ENCODE results near the gene STAT5B. TPM values are rescaled to one million over a fixed set of nuclear protein-coding genes. Genes with fewer than 3 reads are reported as not detected.
A peak's percentile ranks its signal among the peaks of the same experiment; 100 is the strongest.

STAT5B gene
- total and polyA plus RNA-seq, 5 donors = 19.7 to 46.3 (median 40.0) TPM

- Histone ChIP-seq H3K27me3 (ENCODE audit: control insufficient read depth, insufficient read depth) (no peaks in the 10 kb centered on the region), H3K9me3 (ENCODE audit: control insufficient read depth, low read length) (no peaks in the 10 kb centered on the region), H3K4me3 (ENCODE audit: low read length) (no peak overlapping the region), H3K4me1 (ENCODE audit: control insufficient read depth, insufficient read depth, low read length) (no peaks in the 10 kb centered on the region), H3K27ac (ENCODE audit: low read length) (no peak overlapping the region)
- intact Hi-C loops (cut with DNase I) = no loop called here
- DNase-seq (peak in 1 of 3 donors; percentile 11), ATAC-seq (no peak)
- 77% methylated on average over 14 of the region's 14 CpGs for WGBS
Measured at GRCh38 chr17:42174126-42174783, 101.9 kb downstream of the STAT5B start.

DNA sequence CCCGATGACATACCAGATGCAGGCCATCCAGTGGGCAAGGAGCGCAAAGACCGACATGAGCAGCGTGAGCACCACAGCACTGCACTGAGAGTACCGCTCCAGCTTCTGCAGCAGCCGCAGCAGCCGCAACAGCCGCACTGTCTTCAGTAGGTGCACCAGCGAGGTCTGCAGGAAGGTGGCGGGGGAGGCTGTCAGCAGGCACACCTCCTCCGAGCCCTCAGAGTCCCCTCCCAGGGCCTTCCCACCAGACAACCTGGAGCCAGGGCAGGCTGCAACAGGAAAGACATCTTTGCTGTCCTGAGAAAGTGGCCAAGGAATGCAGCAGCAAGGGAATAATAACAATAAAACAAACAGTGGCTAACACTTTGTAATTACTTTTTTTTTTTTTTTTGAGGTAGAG lies 104.4 kb downstream of the STAT5B start:
- 45% methylated on average over 11 of the region's 11 CpGs for WGBS
- intact Hi-C loops (cut with DNase I) = no loop called here
- DNase-seq (peak in 1 of 3 donors; percentile 8), ATAC-seq (no peak)
- no peak overlapping the region for H3K27ac ChIP-seq (ENCODE audit: low read length)
- H3K4me1 ChIP-seq (ENCODE audit: control insufficient read depth, insufficient read depth, low read length) = no peaks in the 10 kb centered on the region
- no peaks in the 10 kb centered on the region for H3K27me3 ChIP-seq (ENCODE audit: control insufficient read depth, insufficient read depth)
- H3K9me3 ChIP-seq (ENCODE audit: control insufficient read depth, low read length) = no peaks in the 10 kb centered on the region
- no peak overlapping the region for H3K4me3 ChIP-seq (ENCODE audit: low read length)

DNA sequence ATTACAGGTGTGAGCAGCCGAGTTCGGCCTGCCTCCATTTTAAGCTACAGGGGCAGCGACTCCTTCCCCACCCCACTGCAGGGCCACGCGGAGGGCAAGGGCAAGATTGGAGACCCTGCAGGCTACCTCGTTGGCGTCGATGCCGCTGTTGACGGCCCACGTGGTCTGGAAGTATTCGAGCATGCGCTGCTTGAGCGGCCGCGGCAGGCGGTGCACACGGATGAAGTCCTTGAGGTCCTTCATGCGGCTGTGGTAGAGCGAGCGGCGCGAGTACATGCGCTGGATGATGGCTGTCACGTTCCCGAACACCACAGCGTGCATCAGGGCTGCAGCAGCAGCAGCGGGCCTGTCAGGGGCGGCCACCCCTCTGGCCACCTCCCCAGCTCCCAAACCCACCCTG lies 106.8 kb downstream of the STAT5B start:
- H3K27me3 ChIP-seq (ENCODE audit: control insufficient read depth, insufficient read depth) = no peaks in the 10 kb centered on the region
- H3K27ac ChIP-seq (ENCODE audit: low read length) = no peak overlapping the region
- DNase-seq (peak in 1 of 3 donors; percentile 35), ATAC-seq (no peak)
- H3K9me3 ChIP-seq (ENCODE audit: control insufficient read depth, low read length) = no peaks in the 10 kb centered on the region
- 92% methylated on average over 29 of the region's 29 CpGs for WGBS
- H3K4me3 ChIP-seq (ENCODE audit: low read length) = no peak overlapping the region
- intact Hi-C loops (cut with DNase I) = no loop called here
- no peaks in the 10 kb centered on the region for H3K4me1 ChIP-seq (ENCODE audit: control insufficient read depth, insufficient read depth, low read length)

DNA sequence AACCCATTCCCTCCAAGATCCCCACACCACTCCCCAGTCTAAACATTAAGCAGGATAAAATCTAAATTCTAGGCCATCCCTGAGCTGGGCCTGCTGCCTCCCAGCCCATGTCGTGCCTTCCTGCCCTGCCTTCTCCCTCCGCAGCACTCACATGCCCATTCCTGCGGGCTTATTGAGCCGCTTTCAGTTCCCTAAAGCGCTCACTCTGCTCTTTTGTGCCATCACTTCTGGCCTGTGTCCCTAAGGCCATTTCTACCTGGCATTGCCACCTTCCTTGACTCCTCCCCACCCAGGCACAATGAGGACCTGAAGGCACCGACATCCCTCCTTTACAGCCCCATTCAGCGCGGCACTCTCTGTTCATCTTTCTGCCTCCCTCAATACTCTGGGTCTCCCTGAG lies 108.4 kb downstream of the STAT5B start:
- intact Hi-C loops (cut with DNase I) = no loop called here
- Histone ChIP-seq H3K4me3 (ENCODE audit: low read length) (no peak overlapping the region), H3K27ac (ENCODE audit: low read length) (no peak overlapping the region), H3K4me1 (ENCODE audit: control insufficient read depth, insufficient read depth, low read length) (no peaks in the 10 kb centered on the region), H3K27me3 (ENCODE audit: control insufficient read depth, insufficient read depth) (no peaks in the 10 kb centered on the region), H3K9me3 (ENCODE audit: control insufficient read depth, low read length) (no peaks in the 10 kb centered on the region)
- 91% methylated on average over 8 of the region's 8 CpGs for WGBS
- ATAC-seq (no peak), DNase-seq (peak in 1 of 3 donors; percentile 29)

DNA sequence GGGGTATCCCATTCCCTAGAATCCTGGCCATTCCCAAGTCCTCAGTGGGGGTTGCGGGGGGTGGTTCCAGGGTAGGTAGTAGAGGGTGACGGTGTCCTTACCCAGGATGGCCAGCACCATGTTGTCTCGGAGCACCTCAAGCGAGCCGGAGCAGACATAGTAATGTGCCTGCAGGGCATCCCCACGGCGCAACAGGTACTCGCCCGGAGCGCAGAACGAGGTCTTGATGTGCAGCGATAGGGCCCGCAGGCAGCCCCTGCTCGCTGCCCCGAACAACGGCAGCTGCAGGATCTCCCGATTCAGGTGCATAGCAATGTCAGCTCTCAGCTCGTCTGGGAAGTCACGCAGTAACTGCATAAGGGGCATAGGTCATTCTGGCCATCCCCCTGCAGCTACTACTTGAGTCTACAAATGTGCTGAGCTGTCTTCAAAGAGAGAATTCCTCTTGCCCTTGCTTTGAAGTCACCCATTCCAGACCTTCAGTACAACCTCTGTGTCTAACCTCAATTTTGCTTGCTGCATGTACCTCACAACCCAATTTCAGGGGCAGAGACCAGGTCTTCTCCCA lies 109.9 kb downstream of the STAT5B start:
- DNase-seq (peak in 1 of 3 donors; percentile 36), ATAC-seq (no peak)
- Histone ChIP-seq H3K27me3 (ENCODE audit: control insufficient read depth, insufficient read depth) (no peaks in the 10 kb centered on the region), H3K4me1 (ENCODE audit: control insufficient read depth, insufficient read depth, low read length) (no peaks in the 10 kb centered on the region), H3K9me3 (ENCODE audit: control insufficient read depth, low read length) (no peaks in the 10 kb centered on the region), H3K4me3 (ENCODE audit: low read length) (no peak overlapping the region), H3K27ac (ENCODE audit: low read length) (no peak overlapping the region)
- 93% methylated on average over 19 of the region's 19 CpGs for WGBS
- intact Hi-C loops (cut with DNase I) = no loop called here

- Histone ChIP-seq H3K4me1 (ENCODE audit: control insufficient read depth, insufficient read depth, low read length) (no peaks in the 10 kb centered on the region), H3K4me3 (ENCODE audit: low read length) (no peak overlapping the region), H3K27me3 (ENCODE audit: control insufficient read depth, insufficient read depth) (no peaks in the 10 kb centered on the region), H3K9me3 (ENCODE audit: control insufficient read depth, low read length) (no peaks in the 10 kb centered on the region), H3K27ac (ENCODE audit: low read length) (no peak overlapping the region)
- DNase-seq (no peak), ATAC-seq (no peak)
- WGBS = 83% methylated on average over 6 of the region's 6 CpGs
- intact Hi-C loops (cut with DNase I) = no loop called here
Measured at GRCh38 chr17:42165751-42166150, 110.4 kb downstream of the STAT5B start.

DNA sequence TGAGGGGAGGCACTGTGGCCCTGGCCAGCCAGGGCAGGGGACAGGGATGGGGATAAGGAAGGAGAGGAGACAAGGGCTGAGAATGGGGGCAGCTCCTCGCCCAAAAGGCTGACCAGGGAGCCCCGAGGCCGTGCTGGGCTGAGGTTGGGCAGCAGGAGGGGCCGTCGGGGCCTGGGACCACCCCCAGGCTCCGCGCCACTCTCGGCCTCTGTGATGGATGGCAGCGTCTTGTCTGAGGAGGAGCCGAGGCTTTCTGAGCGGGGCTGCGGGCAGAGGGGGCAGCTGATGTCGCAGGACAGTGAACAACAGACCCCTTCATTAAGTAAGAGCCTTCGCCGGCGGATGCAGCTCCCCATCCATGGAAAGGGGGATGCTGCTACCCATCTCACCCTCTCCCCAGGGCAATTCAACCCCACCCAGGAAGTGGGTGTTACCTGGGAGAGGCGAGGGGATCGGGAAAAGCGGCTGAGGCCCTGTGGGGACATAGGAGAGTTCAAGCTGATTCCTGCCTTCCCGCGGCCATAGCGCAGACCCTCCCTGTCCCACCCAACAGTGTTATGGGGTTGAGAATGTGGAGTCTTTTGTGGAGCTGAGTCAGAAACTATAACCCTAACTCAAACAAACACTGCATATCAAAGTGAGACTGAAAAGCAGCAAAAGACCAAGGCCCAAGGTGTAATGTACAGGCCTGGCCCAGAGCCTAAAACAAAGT lies 112.3 kb downstream of the STAT5B start:
- ATAC-seq = peak in 1 of 2 donors; percentile 5
- peak in 1 of 3 donors; percentile 37 for DNase-seq
- H3K9me3 ChIP-seq (ENCODE audit: control insufficient read depth, low read length) = no peaks in the 10 kb centered on the region
- WGBS = 59% methylated on average over 22 of the region's 22 CpGs
- H3K4me1 ChIP-seq (ENCODE audit: control insufficient read depth, insufficient read depth, low read length) = no peaks in the 10 kb centered on the region
- no peaks in the 10 kb centered on the region for H3K27me3 ChIP-seq (ENCODE audit: control insufficient read depth, insufficient read depth)
- intact Hi-C loops (cut with DNase I) = no loop called here
- no peak overlapping the region for H3K4me3 ChIP-seq (ENCODE audit: low read length)
- H3K27ac ChIP-seq (ENCODE audit: low read length) = no peak overlapping the region

- Histone ChIP-seq H3K4me3 (ENCODE audit: low read length) (no peak overlapping the region), H3K27me3 (ENCODE audit: control insufficient read depth, insufficient read depth) (no peaks in the 10 kb centered on the region), H3K27ac (ENCODE audit: low read length) (no peak overlapping the region), H3K9me3 (ENCODE audit: control insufficient read depth, low read length) (no peaks in the 10 kb centered on the region), H3K4me1 (ENCODE audit: control insufficient read depth, insufficient read depth, low read length) (no peaks in the 10 kb centered on the region)
- DNase-seq (peak in 1 of 3 donors; percentile 46), ATAC-seq (no peak)
- intact Hi-C loops (cut with DNase I) = no loop called here
- 52% methylated on average over 8 of the region's 8 CpGs for WGBS
Measured at GRCh38 chr17:42163113-42163512, 113.1 kb downstream of the STAT5B start.

GRCh38 chr17:42160531-42160910 lies 115.7 kb downstream of the STAT5B start:
- intact Hi-C loops (cut with DNase I) = no loop called here

GRCh38 chr17:42159796-42160530 lies 116.2 kb downstream of the STAT5B start:
- Histone ChIP-seq H3K4me3 (ENCODE audit: low read length) (no peak overlapping the region), H3K27me3 (ENCODE audit: control insufficient read depth, insufficient read depth) (no peaks in the 10 kb centered on the region), H3K27ac (ENCODE audit: low read length) (no peak overlapping the region), H3K9me3 (ENCODE audit: control insufficient read depth, low read length) (no peaks in the 10 kb centered on the region), H3K4me1 (ENCODE audit: control insufficient read depth, insufficient read depth, low read length) (no peaks in the 10 kb centered on the region)
- ATAC-seq = no peak
- peak in 1 of 3 donors; percentile 32 for DNase-seq
- WGBS = 69% methylated on average over 14 of the region's 14 CpGs
- intact Hi-C loops (cut with DNase I) = no loop called here

More at GRCh38 chr17:42160531-42160910, 115.7 kb downstream of the STAT5B start:
- WGBS = 74% methylated on average over 7 of the region's 7 CpGs
- Histone ChIP-seq H3K27me3 (ENCODE audit: control insufficient read depth, insufficient read depth) (no peaks in the 10 kb centered on the region), H3K27ac (ENCODE audit: low read length) (no peak overlapping the region), H3K4me3 (ENCODE audit: low read length) (no peak overlapping the region), H3K9me3 (ENCODE audit: control insufficient read depth, low read length) (no peaks in the 10 kb centered on the region), H3K4me1 (ENCODE audit: control insufficient read depth, insufficient read depth, low read length) (no peaks in the 10 kb centered on the region)
- no peak for ATAC-seq
- peak in 1 of 3 donors; percentile 4 for DNase-seq

DNA sequence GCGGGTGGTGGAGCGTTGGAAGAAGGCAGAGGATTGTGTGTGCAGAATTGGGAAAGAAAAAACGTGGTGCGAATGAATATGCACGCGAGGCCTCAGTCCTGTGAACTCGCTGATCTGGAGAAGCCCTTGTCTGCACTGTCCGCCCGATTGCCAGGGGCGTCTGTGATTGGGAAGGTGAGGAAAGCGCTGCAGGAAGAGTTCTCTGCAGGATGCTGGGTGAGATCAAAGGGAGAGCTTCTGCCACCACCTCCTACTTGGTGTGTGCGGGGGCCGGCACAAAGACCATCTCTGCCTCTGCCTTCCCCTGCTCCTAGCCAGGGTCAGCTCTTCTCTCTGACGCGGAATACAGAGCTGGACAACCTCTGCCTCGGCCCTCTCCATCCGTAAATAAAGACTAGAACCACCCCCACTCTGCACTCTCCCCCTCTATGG lies 120.6 kb downstream of the STAT5B start:
- WGBS = 30% methylated on average over 17 of the region's 17 CpGs
- H3K4me3 ChIP-seq (ENCODE audit: low read length) = peak overlapping the region; percentile 44
- H3K4me1 ChIP-seq (ENCODE audit: control insufficient read depth, insufficient read depth, low read length) = peaks cover 8% of the 10 kb centered on the region
- no peak overlapping the region for H3K27ac ChIP-seq (ENCODE audit: low read length)
- H3K27me3 ChIP-seq (ENCODE audit: control insufficient read depth, insufficient read depth) = no peaks in the 10 kb centered on the region
- ATAC-seq = no peak
- intact Hi-C loops (cut with DNase I) = no loop called here
- DNase-seq = no peak
- H3K9me3 ChIP-seq (ENCODE audit: control insufficient read depth, low read length) = no peaks in the 10 kb centered on the region

All from right cardiac atrium (tissue), 5 donors.